Measurements from ENCODE around the gene ACYP1.

The ACYP1 gene

GRCh38 chr14:75040959-75041358 lies 22.9 kb downstream of the ACYP1 start:
- no peak for DNase-seq (ENCODE audit: low read depth)

DNA sequence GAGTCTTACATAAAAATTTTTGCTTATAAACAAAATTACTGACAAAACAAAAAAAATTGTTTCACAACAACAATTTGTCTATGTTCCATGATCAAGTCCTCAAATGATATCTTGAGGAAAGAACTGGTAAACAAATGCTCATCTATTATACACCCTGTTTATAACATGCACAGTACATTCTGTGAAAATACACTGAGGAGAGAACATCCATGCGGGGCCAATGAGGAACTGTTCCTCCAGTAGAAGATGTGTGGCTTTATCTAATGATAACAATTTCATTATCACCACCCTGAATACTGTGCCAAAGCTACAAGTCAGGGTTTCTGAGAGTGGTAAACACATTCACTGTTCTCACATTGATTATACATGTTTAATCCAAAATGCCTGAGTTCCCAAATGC lies 23.3 kb downstream of the ACYP1 start:
- no peak for DNase-seq (ENCODE audit: low read depth)

DNA sequence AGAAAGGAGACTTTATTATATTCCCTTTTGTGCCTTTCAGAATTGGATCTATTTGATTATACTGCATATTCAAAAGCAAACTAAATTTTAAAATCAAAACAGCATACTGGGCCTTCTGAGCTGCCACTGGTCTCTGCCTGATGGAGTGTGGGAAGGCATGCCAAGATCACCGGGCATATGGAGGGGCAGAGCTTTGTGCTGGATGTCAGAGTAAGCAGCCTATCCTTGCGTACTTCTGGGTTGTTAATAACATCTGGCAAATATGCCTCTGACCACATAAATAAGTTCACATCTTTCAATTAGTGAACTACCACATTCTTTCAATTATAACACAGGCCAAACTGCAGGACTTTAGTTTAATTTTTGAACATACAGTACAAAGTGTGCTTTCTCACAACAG lies 30.9 kb downstream of the ACYP1 start:
- no peak for DNase-seq (ENCODE audit: low read depth)

DNA sequence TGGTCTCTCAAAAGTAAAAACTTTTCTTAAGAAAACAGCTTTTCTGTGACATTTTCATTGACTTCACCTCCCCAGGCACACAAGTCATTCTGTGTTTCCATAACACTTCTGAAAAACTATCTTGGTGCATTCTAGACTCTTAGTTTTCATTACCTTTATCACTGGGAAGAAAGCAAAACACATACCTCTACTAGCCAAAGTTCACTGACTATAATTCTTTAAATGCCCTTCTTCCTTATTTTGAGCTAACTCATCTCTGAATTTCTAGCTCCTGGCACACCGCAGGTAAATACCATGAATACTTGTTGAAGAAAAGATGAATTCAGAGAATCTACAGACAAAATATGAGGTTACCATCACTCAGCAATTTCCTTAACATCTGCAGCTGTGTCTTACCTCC lies 33.7 kb downstream of the ACYP1 start:
- DNase-seq (ENCODE audit: low read depth), result no peak

- no peak for DNase-seq (ENCODE audit: low read depth)
Observed at GRCh38 chr14:75025876-75026275, 37.9 kb downstream of the ACYP1 start.

- peak; percentile 71 for DNase-seq (ENCODE audit: low read depth)
Observed at GRCh38 chr14:75025082-75025481, 38.7 kb downstream of the ACYP1 start.

- no peak for DNase-seq (ENCODE audit: low read depth)
Observed at GRCh38 chr14:75023108-75023507, 40.7 kb downstream of the ACYP1 start.

DNA sequence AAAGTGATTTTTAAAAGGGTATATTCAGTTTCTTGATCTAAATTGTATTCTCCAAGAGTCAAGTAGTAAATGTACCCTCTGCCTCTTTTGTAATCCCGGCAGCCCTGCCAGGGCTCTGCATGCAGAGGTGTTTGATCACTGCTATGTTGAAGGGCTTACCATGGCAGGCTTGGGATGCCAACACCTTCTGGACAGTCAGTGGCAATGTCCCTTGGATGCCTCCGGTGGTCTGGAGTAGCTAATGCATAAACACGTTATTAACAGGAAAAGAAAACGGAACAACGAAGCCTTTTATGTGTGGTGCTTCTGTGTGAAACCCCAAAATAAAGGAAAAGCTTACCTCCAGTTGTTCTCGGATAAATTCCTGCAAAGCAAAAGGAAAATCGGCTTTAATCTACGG lies 41.2 kb downstream of the ACYP1 start:
- DNase-seq (ENCODE audit: low read depth), result no peak

- DNase-seq (ENCODE audit: low read depth), result no peak
Observed at GRCh38 chr14:75018694-75019093, 45.1 kb downstream of the ACYP1 start.

DNA sequence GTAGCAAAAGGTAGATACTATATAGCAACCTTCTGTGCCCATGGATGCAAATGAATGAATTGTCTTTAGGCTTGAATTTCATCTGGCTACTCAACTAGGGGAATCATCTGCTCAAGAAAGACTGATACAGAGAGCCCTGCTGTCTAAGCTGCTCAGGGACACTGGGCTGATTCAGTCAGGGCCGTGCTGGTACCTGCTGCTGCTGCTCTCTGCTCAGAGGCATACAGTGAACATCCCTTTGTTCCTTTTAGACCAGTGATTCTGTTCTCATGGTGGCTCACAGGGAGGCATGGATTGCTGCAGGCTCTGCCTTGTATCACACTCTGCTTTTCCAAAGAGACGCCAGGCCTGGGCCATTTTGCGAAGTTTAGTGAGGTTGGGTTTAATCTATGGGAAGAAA lies 47.0 kb downstream of the ACYP1 start:
- no peak for DNase-seq (ENCODE audit: low read depth)

GRCh38 chr14:75015496-75015895 lies 48.3 kb downstream of the ACYP1 start:
- DNase-seq (ENCODE audit: low read depth), result no peak

DNA sequence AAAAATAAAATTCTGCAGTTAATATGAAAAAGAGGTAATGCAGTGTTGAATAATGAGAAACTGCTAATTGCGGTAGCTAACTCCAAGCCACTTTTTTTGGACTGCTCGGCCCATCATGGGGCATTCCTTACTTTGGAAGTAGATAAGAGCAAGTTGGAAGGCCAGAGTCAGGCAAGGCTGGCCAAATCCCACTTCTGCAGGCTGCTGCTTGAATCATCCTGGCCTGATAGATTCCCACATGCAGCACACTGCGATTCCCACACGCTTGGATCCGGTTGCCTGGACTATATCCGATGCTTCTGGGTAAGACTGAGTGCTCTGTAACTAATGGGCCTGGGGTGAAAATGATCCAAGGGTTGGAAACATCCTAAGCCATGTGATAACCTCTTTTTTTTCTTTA lies 50.5 kb downstream of the ACYP1 start:
- DNase-seq (ENCODE audit: low read depth), result no peak

GRCh38 chr14:75011356-75011994 lies 52.3 kb downstream of the ACYP1 start:
- DNase-seq (ENCODE audit: low read depth), result peak; percentile 67

- peak; percentile 40 for DNase-seq (ENCODE audit: low read depth)
Observed at GRCh38 chr14:75010472-75011093, 53.2 kb downstream of the ACYP1 start.

- DNase-seq (ENCODE audit: low read depth), result no peak
Observed at GRCh38 chr14:75009176-75009575, 54.6 kb downstream of the ACYP1 start.

GRCh38 chr14:75005357-75005756 lies 58.5 kb downstream of the ACYP1 start:
- no peak for DNase-seq (ENCODE audit: low read depth)

DNA sequence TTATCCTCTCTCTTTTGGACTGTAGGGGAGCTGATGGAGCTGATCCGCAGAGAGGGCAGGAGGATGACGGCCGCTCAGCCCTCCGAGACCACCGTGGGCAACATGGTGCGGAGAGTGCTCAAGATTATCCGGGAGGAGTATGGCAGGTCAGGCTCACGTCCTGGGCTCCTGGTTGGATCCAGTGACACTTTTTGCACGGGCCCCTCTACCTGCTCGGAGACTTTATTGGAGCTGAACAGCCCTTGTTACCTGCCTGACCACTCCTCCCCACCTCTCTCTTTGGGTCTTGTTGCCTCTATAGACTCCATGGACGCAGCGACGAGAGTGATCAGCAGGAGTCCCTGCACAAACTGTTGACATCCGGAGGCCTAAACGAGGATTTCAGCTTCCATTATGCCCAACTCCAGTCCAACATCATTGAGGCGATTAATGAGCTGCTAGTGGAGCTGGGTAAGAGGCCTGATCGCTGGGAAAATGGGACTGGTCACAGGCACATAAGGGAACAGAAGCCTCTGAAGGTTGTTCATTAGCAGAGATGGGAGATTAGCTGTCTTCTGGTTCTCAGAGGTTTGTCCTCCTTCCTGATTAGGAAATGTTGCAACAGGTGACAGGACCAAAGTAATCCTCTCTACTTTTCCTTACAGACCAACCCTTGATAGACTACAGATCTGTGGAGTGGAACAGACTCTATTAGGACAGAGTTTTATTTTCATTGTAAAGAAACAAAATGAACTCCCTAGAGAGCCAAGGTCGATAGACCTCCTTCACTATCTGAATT lies 60.4 kb downstream of the ACYP1 start:
- DNase-seq (ENCODE audit: low read depth), result no peak

Measured in amniotic epithelial cell (primary cell).